GM19193 (cell line): Measurements from ENCODE around the gene ZBTB24.

Experiments
- POLR2A ChIP-seq: IDR thresholded peaks from 4 replicates; pipeline ENCODE4 v1.6.1; 2011; ENCODE audit not compliant: insufficient read depth, insufficient read length; ENCODE audit errors: extremely low read depth

The ZBTB24 gene

DNA sequence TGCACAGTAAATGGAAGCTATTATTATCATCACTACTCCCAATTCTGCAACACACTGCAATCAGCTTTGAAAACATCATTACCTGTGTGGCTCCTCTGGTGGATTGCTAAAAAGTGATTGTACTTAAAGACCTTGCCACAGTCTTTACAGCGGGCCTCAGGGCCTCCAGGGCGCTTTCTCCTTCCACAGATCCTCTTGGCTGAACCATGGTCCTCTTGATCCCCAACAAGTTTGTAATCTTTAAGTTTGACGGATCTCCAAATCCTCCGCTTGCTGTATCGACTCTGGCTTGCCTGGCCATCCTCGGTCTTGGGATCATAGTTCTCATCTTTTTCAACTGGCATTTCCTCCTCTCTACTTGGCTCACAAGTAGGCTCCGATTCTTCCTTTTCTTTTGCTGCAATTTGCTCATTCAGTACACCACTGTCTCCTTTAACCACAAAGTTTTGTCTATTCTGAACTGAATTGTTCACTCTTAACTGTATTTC lies 2.0 kb downstream of the ZBTB24 start:
- TF ChIP-seq POLR2A, result no peak

DNA sequence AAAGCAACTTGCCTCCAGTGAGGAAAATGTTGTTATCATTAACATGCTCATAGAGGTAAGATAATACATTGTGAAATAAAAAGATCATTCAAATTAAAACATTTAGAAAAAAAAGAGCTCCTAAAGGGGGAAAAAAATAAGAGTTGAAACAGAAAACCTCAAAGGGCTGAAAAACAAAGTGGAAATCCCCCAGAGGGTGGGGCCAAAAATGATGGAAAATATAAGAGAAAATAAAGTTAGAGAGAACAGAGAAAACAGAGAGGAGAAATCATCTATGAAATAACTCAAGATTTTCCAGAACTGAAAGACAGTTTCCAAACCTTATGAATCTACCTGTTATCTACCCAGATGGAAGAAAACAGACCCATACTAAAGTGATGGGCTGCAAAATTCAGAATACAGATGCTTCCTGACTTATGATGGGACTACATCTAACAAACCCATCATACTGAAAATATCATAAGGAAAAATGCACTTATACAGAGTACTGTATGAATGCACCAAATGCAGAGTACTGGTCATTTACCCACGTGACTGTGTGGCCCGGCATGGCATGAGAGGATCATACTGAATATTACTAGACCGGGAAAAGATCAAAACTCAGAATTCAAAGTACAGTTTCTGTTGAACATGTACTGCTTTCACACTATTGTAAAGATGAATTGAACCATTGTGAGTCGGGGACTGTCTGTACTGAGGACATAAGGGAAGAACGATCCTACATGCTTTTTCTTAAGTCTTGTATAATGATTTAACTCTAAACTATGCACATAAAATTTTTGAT lies 4.0 kb downstream of the ZBTB24 start:
- TF ChIP-seq POLR2A, result no peak

DNA sequence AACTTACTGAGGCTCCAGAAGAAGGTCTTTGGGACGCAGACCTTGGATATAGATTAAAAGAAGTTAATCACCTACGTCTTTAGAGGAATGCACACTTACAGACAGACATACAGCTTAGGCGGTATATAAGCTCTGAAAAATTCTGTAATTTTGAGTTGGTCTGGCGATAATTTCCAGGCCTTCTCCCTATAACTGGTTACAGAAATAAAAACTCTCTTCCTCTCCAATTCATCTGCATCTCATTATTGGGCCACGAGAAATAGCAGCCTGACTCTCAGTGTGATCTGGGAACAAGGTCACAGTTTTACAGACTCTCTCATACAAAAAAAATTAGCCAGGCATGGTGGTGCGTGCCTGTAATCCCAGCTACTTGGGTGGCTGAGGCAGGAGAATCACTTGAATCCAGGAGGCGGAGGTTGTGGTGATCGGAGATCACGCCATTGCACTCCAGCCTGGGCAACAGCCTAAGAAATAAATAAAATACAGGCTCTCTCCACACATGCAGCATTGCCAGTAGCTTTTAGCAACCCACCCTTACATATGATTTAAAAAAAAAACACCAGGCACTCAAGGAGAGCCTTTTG lies 4.7 kb downstream of the ZBTB24 start:
- no peak for TF ChIP-seq POLR2A

DNA sequence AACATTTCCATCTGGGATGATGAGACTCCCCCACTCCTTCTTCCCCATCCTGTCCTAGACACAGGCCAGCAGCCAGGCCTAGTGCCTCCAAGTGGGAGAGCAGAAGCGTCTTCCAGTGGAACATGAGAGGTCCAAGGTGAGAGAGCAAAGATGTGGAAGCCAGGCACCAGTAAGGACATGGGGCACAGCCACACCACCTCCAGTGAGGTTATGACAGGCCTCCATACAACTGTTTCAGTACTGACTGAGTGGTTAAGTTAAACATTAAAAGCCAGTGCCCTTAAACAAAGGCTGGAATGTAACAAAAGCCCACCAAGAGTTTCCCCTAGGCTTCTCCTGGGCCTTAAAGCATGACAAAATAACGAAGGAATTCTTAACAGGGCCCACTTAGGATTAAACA lies 5.3 kb downstream of the ZBTB24 start:
- TF ChIP-seq POLR2A, result no peak

DNA sequence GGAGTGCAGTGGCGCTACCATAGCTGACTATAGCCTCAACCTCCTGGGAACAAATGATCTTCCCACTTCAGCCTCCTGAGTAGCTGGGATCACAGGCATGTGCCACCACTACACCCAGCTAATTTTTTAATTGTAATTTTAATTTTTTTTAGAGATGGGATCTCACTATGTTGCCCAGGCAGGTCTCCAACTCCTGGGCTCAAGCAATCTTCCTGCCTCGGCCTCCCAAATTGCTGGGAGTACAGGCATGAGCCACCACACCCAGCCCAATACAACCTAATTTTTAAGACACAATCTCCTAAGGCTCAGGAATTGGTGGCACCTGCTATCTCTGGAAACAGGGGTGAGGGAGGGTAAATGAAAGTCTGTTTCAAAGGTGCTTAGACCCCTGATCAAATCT lies 5.8 kb downstream of the ZBTB24 start:
- no peak for TF ChIP-seq POLR2A

DNA sequence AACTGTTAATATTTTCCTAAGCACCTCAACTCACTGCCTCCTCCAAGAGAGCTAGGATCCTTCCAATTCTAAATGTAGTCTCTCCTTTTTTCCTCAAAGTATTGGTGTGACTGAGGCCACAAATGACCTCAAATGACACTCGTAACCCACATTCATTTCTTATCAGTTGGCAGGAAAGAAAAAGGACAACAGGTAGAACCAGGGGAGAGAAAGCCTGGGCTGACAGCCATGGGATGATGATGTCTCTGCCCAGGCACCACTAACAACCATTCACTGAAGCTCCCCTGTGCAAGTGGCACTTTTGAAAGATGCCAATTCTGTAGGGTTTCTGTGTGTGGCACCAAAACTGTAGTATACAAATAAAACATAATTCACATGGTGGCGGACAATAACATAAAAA lies 7.4 kb downstream of the ZBTB24 start:
- no peak for TF ChIP-seq POLR2A

DNA sequence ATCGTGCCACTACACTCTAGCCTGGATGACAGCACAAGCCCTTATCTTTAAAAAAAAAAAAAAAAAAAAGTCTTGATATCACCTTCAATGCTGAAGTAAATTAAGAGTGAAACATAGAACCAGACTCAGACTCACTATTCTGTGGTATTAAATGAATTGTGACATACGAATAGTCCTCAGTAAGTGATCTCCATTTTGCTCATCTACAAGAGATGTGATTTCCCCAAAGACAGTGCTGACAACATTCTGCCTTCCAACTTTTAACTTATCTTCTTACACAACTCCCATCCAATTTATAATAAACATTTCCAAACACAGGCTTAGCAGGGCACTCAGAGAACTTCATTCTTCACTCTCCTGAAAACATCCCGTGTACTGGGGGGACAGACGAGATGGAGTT lies 8.0 kb downstream of the ZBTB24 start:
- no peak for TF ChIP-seq POLR2A

DNA sequence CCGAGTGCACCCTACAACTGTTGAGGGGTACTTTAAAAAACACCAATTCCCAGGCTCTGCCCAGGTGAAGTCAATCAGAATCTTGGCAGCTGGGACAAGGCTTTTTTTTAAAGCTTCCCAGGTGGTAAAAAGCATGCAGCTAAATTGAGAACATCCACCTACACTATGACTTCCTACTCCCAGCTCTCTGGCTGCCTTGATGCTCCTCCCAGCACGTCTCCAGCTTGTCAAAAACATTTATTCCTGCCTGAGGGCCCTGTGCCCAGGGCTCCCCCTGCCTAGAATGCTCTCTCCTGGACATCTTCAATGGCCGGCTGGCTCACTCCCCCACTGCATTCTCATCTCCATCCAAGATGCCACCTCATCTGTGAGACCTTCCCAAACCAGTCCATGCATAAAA lies 9.9 kb downstream of the ZBTB24 start:
- no peak for TF ChIP-seq POLR2A

DNA sequence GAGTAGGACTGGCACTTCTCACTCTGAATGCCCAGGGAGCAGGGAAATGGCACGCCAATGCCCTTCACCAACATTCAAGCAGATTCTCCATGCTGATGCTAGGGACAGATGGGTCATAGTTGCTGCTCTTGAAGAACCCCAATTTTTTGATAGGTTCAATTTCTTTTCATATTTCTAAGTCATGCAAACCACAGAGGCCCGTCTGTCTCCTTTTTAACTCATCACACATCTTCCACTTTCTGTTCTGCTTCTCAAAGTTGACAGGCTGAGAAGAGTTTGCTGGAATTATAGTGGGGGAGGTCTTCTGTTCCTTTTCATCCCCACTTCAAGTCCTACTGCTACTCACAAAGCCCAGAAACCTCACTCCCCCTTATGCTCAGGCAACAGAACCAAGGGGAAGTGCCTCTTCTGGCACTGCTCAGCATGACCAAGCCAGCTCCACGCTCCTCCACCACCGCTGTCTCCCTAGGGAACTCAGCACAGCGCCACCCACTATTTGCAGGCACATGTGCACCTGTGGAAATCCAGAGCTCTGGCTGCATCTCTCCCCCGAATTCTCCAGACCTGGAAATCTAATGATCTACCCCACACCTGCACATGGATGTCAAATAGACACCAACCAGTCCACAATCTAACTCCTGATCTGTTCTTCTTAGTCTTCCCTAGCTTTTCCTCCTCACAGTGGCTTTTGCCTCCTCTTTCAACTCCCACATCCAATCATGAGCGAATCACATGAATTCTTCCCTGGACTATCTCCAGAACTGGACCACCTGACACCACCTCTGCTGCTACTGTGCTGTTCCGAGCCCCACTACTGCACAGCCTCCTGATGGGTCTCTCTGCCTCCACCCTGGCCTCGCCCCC lies 10.7 kb downstream of the ZBTB24 start:
- TF ChIP-seq POLR2A, result no peak

DNA sequence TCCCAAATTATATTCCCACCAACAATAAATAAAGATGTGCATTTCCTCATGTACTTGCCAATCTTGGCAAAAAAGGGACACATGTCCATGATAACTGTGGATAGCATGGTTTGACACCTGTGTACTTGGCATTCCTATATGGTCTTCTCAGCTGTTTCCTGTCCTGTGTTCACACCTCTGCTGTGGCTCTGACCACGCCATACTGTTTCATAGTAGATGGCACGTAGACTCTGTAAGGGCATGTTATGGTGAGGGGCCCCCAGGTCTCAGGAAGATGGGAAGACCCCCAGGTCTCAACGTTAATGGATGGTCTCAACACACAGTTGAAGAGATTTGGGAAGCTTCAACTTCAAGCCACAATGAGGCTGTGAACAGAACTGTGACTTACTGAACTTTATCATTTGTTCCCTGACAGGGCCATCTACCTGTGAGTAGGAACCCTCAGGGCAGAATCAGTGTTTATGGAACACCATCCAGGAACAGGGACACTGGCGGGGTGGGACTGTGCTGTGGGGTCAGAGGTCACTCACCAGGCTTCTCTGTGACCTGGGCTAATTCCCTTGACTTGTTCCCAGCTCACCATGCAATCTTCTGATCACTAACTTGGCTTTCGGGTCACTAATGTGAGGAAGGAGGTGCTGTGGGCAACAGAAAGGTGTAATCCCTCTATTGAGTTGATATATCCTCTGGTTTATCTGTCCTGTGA lies 11.8 kb downstream of the ZBTB24 start:
- no peak for TF ChIP-seq POLR2A

DNA sequence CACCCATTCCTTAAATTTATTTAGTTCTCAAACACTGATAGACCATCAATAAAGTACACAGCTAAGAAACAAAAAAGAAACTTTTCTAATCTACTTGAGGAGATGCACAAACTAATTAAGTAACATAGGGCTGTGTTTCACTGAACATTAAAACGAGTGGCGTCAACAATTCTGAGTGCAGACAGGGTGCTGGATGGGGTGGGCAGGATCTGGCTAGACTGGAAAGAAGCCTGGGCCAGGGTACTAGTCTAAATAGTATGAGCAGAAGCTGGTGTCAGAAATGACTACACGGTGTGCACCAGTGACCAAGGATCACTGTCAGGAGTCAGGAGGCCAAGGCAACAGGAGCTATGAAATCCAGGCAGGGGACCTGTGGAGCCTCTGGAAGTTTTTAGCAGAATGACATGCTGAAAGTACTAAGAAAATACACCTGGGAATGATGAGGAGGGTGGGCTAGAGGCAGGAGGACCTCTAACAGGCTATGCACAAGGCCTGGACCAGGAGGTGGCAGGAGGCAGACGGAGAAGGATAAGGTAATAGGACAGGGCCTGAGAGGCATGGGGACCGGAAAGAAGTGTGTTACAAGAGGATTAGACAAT lies 13.3 kb downstream of the ZBTB24 start:
- no peak for TF ChIP-seq POLR2A

DNA sequence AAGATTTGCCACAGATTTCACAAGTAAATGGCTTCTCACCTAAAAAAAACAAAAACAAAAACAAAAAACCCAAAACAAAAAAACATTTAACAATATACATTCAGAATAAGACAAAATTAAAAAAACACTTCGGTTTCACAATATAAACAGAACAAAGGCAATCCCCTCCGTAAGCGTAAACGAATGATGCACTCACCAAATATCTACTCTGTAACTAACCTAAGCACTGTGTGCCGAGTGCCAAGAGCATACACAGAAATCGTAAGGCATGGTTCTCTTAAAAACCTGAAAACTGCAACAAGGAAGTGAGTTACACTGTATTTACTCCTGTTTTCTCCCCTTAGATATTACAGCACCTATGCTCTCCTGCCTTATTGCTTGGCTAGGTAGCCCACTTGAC lies 15.3 kb downstream of the ZBTB24 start:
- no peak for TF ChIP-seq POLR2A

DNA sequence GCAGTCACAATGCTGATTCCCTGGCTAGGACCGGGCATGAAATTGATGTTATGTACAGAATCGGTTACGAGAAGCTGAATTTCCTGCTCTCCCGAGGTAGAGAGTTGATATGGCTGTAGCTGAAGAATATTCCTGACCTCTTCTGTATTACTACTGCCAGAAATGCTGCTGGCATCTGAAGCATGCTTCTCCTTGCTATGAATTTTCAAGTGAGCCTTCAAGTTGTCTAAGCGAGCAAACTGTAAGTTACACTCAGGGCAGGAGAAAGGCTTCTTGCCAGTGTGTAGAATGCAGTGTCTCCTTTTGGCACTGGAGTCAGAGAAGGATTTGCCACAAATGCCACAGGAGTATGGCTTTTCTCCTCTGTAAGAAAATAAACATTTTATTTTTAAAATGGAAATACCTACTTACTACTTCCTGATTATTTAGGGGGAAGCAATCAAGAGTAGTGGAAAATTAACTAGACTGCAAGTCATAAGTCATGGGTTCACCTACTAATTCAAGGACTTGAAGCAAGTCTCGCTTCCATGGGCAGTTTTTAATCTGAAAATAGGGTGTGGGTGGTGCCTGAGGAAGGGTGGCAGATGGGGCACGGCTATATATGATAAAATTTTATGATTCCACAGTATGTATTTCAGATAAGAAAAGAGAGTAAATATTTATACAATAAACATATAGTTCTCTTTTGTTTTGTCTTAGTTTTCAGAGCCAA lies 16.7 kb downstream of the ZBTB24 start:
- TF ChIP-seq POLR2A, result no peak

DNA sequence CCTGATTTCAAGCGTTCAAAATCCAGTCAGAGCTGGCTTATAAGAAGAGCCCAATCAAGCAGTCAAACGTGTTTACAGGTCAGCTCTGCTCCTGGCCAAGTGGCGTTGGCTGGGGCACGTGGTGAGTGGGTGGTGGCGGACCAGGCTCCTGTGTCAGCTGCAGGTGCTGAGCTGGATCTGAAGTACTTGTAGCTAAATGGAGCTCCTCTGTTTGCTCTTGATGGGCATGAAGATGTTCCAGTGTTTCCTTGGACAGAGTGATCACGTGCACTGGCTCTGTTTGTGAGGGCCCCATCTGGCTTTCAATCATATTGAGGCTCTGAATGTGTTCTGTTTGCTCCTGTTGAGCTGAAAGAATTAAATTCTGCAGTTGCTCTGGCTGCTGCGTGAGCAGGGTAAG lies 17.2 kb downstream of the ZBTB24 start:
- no peak for TF ChIP-seq POLR2A

DNA sequence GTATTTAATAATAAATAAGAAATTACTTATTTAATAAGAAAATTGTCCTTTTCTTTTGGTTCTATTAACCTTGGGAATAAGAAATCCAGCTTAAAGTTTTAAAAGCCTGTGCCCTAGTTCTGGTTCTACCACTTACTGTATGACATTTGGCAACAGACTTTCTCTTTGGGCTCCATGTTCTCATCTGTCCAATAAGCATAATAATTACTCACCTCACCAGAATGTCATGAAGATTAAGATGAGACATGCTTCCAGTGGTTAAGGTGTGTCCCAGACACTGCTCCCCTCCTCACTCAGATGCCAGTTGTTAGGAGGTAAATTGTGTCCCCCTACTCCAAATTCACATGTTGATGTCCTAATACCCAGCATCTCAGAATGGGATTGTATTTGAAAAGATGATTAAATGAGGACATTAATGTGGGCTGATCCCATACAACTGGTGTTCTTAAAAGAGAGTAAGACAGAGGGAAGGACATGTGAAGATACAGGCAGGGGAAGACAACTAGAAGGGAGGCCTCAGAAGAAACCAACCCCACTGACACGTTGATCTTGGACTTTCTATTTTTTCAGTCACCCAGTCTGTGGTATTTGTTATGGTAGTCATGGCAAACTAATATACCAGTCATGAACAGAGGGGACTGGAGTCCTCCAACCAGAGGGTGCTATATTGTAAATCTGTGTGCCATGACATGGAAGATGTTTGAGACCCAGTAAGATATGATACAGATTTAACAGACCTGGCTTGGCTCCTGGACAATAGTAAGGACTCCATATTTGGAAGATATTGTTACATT lies 21.1 kb downstream of the ZBTB24 start:
- TF ChIP-seq POLR2A, result no peak
